Neutrophil (primary cell): Measurements from ENCODE around the gene NACC2.
"Not testable (repeated sequence)": the region's sequence is repeated elsewhere in the genome, so short reads cannot be mapped to it uniquely, and the experiment has no call there.

Experiments
- H3K27ac ChIP-seq: fragments of 200-600 bp; sonication (generic); 2 replicates; pipeline ENCODE4 v1.5.1; 2016; ENCODE audit warnings: mild to moderate bottlenecking, moderate library complexity
- H3K27me3 ChIP-seq: fragments of 200-600 bp; sonication (generic); 2 replicates; pipeline ENCODE4 v1.6.0; 2016; ENCODE audit warnings: mild to moderate bottlenecking
- H3K36me3 ChIP-seq: fragments of 200-600 bp; sonication (generic); 2 replicates; pipeline ENCODE4 v1.5.1; 2017
- H3K4me1 ChIP-seq, 2 experiments: fragments of 200-600 bp in 1 of 2; sonication (generic) in 1 of 2; 1 replicate in 1 of 2; 2 replicates in 1 of 2; pipeline versions ENCODE4 v1.5.1 to v1.6.1; 2013 to 2016; ENCODE audit warnings: low read depth in 1 of 2, low read length in 1 of 2, mild to moderate bottlenecking in 1 of 2, moderate library complexity in 1 of 2; ENCODE audit not compliant: control insufficient read depth in 1 of 2, insufficient read depth in 1 of 2
- H3K4me3 ChIP-seq, 2 experiments: fragments of 200-600 bp in 1 of 2; sonication (generic) in 1 of 2; 1 replicate in 1 of 2; 2 replicates in 1 of 2; pipeline ENCODE4 v1.5.1; 2013 to 2016; ENCODE audit warnings: low read depth in 1 of 2, low read length in 1 of 2, mild to moderate bottlenecking in 1 of 2, moderate library complexity in 1 of 2
- H3K9me3 ChIP-seq: fragments of 200-600 bp; sonication (generic); 2 replicates; pipeline ENCODE4 v1.5.1; 2016
- TF ChIP-seq, protein P1 (sequence below): fragments of 200-600 bp; sonication (generic); IDR thresholded peaks from 2 replicates; pipeline ENCODE4 v1.5.1; 2016; ENCODE audit warnings: antibody characterized with exemption

NACC2 gene

DNA sequence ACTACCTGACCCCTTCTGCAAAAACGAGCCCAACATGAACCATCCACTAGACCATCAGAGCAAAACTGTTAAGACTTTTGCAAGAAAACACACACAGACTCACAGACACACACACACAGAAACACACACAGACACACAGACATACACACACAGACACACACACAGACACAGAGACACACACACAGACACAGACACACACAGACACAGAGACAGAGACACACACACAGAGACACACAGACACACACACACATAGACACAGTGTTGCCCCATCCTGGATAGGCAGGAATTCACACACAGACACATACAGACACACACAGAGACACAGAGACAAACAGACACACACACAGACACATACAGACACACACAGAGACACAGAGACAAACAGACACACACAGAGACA is 52.5 kb downstream of the NACC2 start:
- peak overlapping the region; percentile 41 to 73 for H3K4me3 ChIP-seq

DNA sequence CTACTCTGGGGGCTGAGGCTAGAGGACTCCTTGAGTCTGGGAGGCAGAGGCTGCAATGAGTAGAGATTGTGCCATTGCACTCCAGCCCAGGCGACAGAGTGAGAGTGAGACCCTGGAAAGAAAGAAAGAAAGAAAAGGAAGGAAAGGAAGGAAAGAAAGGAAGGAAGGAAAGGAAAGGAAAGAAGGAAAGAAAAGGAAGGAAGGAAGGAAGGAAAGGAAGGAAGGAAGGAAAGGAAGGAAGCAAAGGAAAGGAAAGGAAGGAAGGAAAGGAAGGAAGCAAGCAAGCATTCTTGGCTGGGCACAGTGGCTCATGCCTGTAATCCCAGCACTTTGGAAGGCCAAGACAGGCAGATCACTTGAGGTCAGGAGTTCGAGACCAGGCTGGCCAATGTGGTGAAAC is 54.2 kb downstream of the NACC2 start:
- not testable (repeated sequence) for H3K36me3 ChIP-seq, H3K9me3 ChIP-seq, H3K27me3 ChIP-seq, H3K27ac ChIP-seq, H3K4me3 ChIP-seq
- H3K4me1 ChIP-seq, result peaks cover 47 to 56% of the 10 kb centered on the region in 2 experiments

More for the DNA sequence above, 52.5 kb downstream of the NACC2 start:
- no peaks in the 10 kb centered on the region for H3K9me3 ChIP-seq
- TF ChIP-seq, protein P1, sequence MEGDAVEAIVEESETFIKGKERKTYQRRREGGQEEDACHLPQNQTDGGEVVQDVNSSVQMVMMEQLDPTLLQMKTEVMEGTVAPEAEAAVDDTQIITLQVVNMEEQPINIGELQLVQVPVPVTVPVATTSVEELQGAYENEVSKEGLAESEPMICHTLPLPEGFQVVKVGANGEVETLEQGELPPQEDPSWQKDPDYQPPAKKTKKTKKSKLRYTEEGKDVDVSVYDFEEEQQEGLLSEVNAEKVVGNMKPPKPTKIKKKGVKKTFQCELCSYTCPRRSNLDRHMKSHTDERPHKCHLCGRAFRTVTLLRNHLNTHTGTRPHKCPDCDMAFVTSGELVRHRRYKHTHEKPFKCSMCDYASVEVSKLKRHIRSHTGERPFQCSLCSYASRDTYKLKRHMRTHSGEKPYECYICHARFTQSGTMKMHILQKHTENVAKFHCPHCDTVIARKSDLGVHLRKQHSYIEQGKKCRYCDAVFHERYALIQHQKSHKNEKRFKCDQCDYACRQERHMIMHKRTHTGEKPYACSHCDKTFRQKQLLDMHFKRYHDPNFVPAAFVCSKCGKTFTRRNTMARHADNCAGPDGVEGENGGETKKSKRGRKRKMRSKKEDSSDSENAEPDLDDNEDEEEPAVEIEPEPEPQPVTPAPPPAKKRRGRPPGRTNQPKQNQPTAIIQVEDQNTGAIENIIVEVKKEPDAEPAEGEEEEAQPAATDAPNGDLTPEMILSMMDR, result no peak
- peak overlapping the region; percentile 98 for H3K27ac ChIP-seq
- H3K36me3 ChIP-seq, result peaks cover 15% of the 10 kb centered on the region
- H3K27me3 ChIP-seq, result no peaks in the 10 kb centered on the region
- peaks cover 61 to 73% of the 10 kb centered on the region in 2 experiments for H3K4me1 ChIP-seq

DNA sequence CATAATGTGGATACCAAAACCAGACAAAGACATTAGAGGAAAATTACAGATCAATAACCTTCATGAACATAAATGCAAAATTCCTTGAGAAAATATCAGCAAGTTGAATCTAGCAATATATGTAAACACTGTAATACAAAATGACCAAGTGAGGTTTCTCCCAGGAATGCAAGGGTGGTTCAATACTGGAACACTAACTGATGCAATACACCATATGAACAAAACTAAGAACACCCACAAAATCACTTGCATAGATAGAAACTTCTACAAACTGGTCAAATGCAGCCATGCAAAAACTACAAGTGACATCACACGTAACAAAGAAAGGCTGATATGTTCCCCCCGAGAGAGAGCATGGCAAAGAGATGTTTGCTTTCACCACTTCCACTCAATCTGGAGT is 55.6 kb downstream of the NACC2 start:
- Histone ChIP-seq H3K27ac (no peak overlapping the region), H3K36me3 (peaks cover under 1% of the 10 kb centered on the region), H3K9me3 (no peaks in the 10 kb centered on the region), H3K27me3 (no peaks in the 10 kb centered on the region), H3K4me1 (peaks cover 33 to 43% of the 10 kb centered on the region in 2 experiments), H3K4me3 (no peak overlapping the region)
- TF ChIP-seq, protein P1, result no peak

DNA sequence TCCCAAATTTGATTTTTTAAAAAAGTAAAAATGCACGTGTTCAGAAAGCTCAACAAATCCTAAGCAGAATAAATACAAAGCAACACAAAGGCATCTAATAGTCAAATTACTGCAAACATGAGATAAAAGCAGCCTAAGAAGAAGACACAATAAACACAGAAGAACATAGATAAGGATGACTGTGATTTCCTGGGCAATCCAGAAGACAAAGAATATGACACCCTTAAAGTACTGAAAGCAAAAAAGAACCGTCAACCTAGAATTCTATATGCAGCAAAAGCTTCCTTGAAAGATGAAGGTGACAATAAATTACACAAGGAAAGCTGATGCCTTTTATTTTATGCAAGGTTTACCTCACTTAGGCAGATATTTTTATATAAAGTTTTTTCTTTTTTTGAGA is 58.2 kb downstream of the NACC2 start:
- TF ChIP-seq, protein P1, result no peak
- Histone ChIP-seq H3K9me3 (no peaks in the 10 kb centered on the region), H3K27ac (no peak overlapping the region), H3K4me3 (no peak overlapping the region), H3K4me1 (peaks cover 19 to 31% of the 10 kb centered on the region in 2 experiments), H3K36me3 (no peaks in the 10 kb centered on the region), H3K27me3 (no peaks in the 10 kb centered on the region)

DNA sequence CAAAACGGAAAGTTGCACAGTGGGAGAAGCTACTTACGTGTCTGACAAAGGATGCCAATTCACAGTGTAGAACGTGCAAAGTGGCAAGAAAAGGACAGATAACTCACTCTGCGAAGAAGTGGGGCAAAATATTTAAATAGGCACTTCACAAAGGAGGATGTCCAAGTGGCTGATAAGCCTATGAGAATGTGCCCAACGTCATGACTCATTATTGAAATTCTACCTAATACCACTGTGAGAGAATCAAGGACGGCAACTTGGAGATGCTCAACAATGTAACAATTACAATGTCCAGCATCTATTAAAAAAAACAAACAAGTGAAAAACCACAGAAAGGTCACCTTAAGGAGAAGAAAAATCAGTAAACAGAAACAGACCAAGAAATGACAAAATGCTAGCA is 59.0 kb downstream of the NACC2 start:
- TF ChIP-seq, protein P1, result no peak
- Histone ChIP-seq H3K4me1 (peaks cover 15 to 29% of the 10 kb centered on the region in 2 experiments), H3K27ac (no peak overlapping the region), H3K27me3 (no peaks in the 10 kb centered on the region), H3K9me3 (no peaks in the 10 kb centered on the region), H3K36me3 (no peaks in the 10 kb centered on the region), H3K4me3 (no peak overlapping the region)

DNA sequence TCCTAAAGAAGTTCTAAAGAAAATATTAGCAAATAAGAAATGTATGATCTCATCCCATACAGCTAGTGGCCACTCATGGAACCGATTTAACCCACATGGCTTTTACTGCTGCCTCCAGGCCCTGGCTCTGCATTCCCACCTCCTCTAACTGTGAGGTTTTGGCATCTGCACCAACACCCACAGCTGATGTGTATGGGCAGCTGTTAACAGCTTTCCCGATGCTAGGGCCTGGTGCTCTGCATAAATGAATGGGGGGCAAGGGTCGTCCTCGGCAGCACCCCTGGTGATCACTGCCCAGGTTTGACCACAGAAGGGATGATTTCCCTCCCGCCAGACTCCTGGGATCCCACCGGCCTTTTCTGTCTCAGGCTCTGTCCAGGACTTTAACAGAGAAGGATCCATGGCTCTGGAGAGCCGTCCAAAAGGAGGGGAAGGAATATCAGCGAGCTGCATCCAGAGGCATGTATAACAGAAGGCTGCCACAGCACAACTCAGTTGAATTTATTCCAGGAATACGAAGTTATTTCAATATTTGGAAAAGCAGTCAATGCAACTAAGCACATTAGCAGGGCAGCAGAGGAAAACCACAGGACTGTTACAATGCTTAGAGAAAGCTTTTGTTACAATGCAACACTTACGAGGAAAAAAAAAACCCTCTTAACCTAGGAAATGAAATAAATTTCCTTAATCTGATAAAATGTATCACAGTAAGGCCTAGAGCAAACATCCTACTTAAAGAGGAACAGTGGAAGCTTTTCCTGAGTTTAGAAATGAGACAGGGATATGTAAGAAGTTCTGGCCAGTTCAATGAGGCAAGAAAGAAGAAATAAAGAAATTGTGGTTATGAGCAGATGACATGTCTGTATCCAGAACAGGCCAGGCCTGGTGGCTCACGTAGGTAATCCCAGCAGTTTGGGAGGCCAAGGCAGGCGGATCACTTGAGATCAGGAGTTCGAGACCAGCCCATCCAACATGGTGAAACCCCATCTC is 63.1 kb downstream of the NACC2 start:
- no peaks in the 10 kb centered on the region for H3K9me3 ChIP-seq
- H3K4me1 ChIP-seq, result peaks cover 15 to 26% of the 10 kb centered on the region in 2 experiments
- H3K36me3 ChIP-seq, result peaks cover 18% of the 10 kb centered on the region
- TF ChIP-seq, protein P1, result no peak
- H3K27me3 ChIP-seq, result no peaks in the 10 kb centered on the region
- peak overlapping the region; percentile 76 for H3K27ac ChIP-seq
- no peak overlapping the region for H3K4me3 ChIP-seq
